Fibroblast of the aortic adventitia (primary cell): ENCODE data around the gene AUP1. TPM values are rescaled to one million over a fixed set of nuclear protein-coding genes. Genes with fewer than 3 reads are reported as not detected.

ENCODE experiments used
- DNase-seq: peaks from one replicate; pipeline ENCODE4 v3.0.0-alpha.2; 2010; ENCODE audit warnings: low read depth
- H3K4me3 ChIP-seq: 2 replicates; pipeline ENCODE4 v1.5.1; 2011; ENCODE audit warnings: low read depth, mild to moderate bottlenecking, control low read depth, low read length, moderate library complexity
- total RNA-seq: library from RNA; depleted of rRNA; stranded (reverse); fragments of >200 nt; gene quantifications from 2 replicates; pipeline ENCODE4 v1.2.3, GENCODE V29; 2012; ENCODE audit warnings: low replicate concordance
- TF ChIP-seq, protein P1 (sequence below): IDR thresholded peaks from 2 replicates; pipeline ENCODE4 v1.5.1; 2011; ENCODE audit warnings: mild to moderate bottlenecking, low read length, control low read depth, inconsistent platforms; ENCODE audit not compliant: insufficient read depth

AUP1 gene
- total RNA-seq, result 18.1 and 88.0 TPM in 2 replicates

DNA sequence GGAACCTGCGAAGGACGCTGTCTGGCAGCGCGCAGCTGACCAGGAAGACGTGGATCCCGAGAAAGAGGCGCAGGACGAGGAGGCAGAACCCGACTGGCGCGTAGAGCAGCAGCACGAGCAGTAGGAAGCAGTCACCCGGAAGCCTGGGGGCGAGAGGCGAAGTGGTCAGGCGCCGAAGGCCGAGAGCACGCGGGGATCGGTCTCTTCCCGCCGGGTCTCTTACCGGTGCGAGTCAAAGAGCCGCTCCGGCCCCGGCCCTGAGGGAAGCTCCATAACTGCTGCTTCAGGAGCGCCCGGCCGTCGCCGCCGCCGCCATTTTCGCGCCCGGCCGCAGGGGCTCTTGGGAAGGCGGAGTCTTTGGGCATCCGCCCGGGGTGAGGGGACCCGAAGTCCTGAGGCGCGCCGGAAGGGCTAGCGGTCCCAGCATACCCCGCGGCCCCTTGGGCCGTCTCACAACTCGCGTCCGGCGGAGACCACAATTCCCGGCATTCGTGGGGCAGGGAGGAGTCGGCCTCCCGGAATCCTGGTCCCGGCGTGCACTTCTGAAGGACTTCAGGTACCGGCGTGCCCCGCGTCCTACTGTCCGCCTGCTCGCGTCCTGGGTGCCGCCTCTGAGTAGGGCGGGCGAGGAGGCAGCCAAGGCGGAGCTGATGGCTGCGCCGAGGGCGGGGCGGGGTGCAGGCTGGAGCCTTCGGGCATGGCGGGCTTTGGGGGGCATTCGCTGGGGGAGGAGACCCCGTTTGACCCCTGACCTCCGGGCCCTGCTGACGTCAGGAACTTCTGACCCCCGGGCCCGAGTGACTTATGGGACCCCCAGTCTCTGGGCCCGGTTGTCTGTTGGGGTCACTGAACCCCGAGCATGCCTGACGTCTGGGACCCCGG, at the start of gene AUP1, which contains the start of gene HTRA2:
Gene AUP1 (minus strand): TSS at position 350 of the 882 bp plus-strand sequence. CDS start 77 bp downstream, at position 273.
Gene HTRA2 (plus strand): TSS at position 577 of the 882 bp plus-strand sequence. CDS start 74 bp downstream, at position 651.
- DNase-seq, result peak; percentile 99
- TF ChIP-seq, protein P1, sequence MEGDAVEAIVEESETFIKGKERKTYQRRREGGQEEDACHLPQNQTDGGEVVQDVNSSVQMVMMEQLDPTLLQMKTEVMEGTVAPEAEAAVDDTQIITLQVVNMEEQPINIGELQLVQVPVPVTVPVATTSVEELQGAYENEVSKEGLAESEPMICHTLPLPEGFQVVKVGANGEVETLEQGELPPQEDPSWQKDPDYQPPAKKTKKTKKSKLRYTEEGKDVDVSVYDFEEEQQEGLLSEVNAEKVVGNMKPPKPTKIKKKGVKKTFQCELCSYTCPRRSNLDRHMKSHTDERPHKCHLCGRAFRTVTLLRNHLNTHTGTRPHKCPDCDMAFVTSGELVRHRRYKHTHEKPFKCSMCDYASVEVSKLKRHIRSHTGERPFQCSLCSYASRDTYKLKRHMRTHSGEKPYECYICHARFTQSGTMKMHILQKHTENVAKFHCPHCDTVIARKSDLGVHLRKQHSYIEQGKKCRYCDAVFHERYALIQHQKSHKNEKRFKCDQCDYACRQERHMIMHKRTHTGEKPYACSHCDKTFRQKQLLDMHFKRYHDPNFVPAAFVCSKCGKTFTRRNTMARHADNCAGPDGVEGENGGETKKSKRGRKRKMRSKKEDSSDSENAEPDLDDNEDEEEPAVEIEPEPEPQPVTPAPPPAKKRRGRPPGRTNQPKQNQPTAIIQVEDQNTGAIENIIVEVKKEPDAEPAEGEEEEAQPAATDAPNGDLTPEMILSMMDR, result no peak
- H3K4me3 ChIP-seq, result peak within 1 kb of the TSS; percentile 99

- no peak overlapping the region for H3K4me3 ChIP-seq
- DNase-seq, result no peak
- TF ChIP-seq, protein P1, result no peak
Observed at GRCh38 chr2:74578408-74578807, 48.9 kb upstream of the AUP1 start.

- H3K4me3 ChIP-seq, result no peak overlapping the region
- TF ChIP-seq, protein P1, result no peak
- peak; percentile 73 for DNase-seq
Observed at GRCh38 chr2:74577448-74577847, 47.9 kb upstream of the AUP1 start.

- no peak overlapping the region for H3K4me3 ChIP-seq
- peak; percentile 95 for DNase-seq
- TF ChIP-seq, protein P1, result peak; percentile 33
Observed at GRCh38 chr2:74576863-74577229, 47.3 kb upstream of the AUP1 start.

DNA sequence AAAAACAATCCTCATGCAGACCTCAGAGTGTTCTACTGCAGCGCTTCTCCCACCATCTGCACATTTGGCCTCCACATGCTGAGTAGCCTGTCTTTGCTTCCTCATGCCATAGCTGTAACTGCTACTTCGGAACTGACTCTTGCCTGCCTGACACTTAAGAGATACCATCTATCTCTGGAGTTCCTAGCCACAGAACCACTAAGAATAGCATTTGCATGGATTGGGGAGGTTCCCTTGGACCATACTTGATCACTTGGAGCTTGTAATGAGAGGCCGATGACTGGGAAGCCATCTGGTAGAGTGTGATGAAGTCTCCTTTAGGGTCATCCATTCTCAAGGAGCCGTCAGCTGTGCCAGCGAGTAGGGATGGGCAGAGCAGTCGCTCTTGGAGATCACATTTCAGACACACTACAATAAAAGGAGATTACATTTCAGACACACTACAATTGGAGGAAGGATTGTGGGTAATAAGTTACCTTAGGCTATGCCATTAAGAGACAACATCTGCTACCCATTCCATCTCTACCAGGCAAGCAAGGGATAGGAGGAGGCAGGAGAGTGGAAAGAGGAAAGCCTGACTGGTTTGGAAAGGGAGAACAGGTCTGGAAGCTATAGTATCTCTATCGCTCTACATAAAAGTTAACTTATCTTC, 46.8 kb upstream of the AUP1 start:
- H3K4me3 ChIP-seq, result no peak overlapping the region
- TF ChIP-seq, protein P1, result no peak
- no peak for DNase-seq

GRCh38 chr2:74575320-74575719, 45.8 kb upstream of the AUP1 start:
- no peak overlapping the region for H3K4me3 ChIP-seq
- TF ChIP-seq, protein P1, result no peak
- DNase-seq, result no peak
